Stimulated activated CD4-positive, alpha-beta T cell treated with anti-CD3 and anti-CD28 coated beads, TNF-alpha, amount 100 ng/mL, for 48 hours (primary cell): Measurements from ENCODE around the gene LDHB.
"Not testable (repeated sequence)": the region's sequence is repeated elsewhere in the genome, so short reads cannot be mapped to it uniquely, and the experiment has no call there.

ENCODE experiments used
- DNase-seq, 3 donors: peaks; one replicate each; pipeline ENCODE4 v3.0.0-alpha.2; 2020; ENCODE audit warnings: low read depth in 3 of 3

LDHB gene

GRCh38 chr12:21661396-21662093 lies 3.9 kb upstream of the LDHB start:
- not testable (repeated sequence) for DNase-seq

- no peak for DNase-seq
Observed at GRCh38 chr12:21659383-21659782, 1.7 kb upstream of the LDHB start.

- DNase-seq = peak in 1 of 3 donors; percentile 20
Observed at GRCh38 chr12:21656905-21657325, 727 bp downstream of the LDHB start.

- DNase-seq = no peak
Observed at GRCh38 chr12:21655591-21655990, 2.1 kb downstream of the LDHB start.

- no peak for DNase-seq
Observed at GRCh38 chr12:21651821-21652220, 5.8 kb downstream of the LDHB start.

GRCh38 chr12:21650997-21651396 lies 6.6 kb downstream of the LDHB start:
- no peak for DNase-seq

GRCh38 chr12:21649034-21649433 lies 8.6 kb downstream of the LDHB start:
- no peak for DNase-seq

- DNase-seq = no peak
Observed at GRCh38 chr12:21648378-21648777, 9.3 kb downstream of the LDHB start.

- DNase-seq = no peak
Observed at GRCh38 chr12:21647179-21647578, 10.5 kb downstream of the LDHB start.

GRCh38 chr12:21645041-21645500 lies 12.6 kb downstream of the LDHB start:
- DNase-seq = not testable (repeated sequence)

GRCh38 chr12:21644516-21644915 lies 13.1 kb downstream of the LDHB start:
- no peak for DNase-seq

GRCh38 chr12:21643758-21644157 lies 13.9 kb downstream of the LDHB start:
- DNase-seq = no peak

GRCh38 chr12:21642707-21643389 lies 14.8 kb downstream of the LDHB start:
- DNase-seq = no peak

- no peak for DNase-seq
Observed at GRCh38 chr12:21638054-21638891, 19.4 kb downstream of the LDHB start.

- DNase-seq = no peak
Observed at GRCh38 chr12:21634245-21634644, 23.4 kb downstream of the LDHB start.

- DNase-seq = no peak
Observed at GRCh38 chr12:21631367-21631766, 26.3 kb downstream of the LDHB start.

GRCh38 chr12:21627924-21628323 lies 29.7 kb downstream of the LDHB start:
- DNase-seq = no peak

- DNase-seq = no peak
Observed at GRCh38 chr12:21618566-21618965, 39.1 kb downstream of the LDHB start.

- DNase-seq = no peak
Observed at GRCh38 chr12:21617030-21617429, 40.6 kb downstream of the LDHB start.

- peak in 1 of 3 donors; percentile 1 for DNase-seq
Observed at GRCh38 chr12:21615431-21615830, 42.2 kb downstream of the LDHB start.

GRCh38 chr12:21614506-21614905 lies 43.1 kb downstream of the LDHB start:
- no peak for DNase-seq

- no peak for DNase-seq
Observed at GRCh38 chr12:21613931-21614330, 43.7 kb downstream of the LDHB start.
